A549 (cell line): ENCODE data around the gene CBY2. TPM values are rescaled to one million over a fixed set of nuclear protein-coding genes. Genes with fewer than 3 reads are reported as not detected.

Experiments
- ATAC-seq, 2 experiments: fragments of 200-7000 bp in 1 of 2; fragments of >200 bp in 1 of 2; cut with Nextera tagmentation in 1 of 2; cut with Tn5 transposase in 1 of 2; 3 replicates each; pipeline versions ENCODE4 v1.8.0 to v1.9.1; 2018 to 2020; ENCODE audit warnings: mild to moderate bottlenecking in 1 of 2, moderate library complexity in 1 of 2
- CTCF ChIA-PET: fragments of 300-600 bp; sonication (Branson Sonifier 250); formaldehyde crosslinking; extraction: SDS; loops from one replicate; lab custom pipeline; 2021; ENCODE audit warnings: antibody characterized with exemption, inconsistent platforms; lab: Yijun Ruan, JAX
- POLR2A ChIA-PET: fragments of 350-600 bp; formaldehyde crosslinking; extraction: SDS; loops from one replicate; lab custom pipeline; 2021; ENCODE audit warnings: antibody characterized with exemption, inconsistent platforms; lab: Yijun Ruan, JAX
- DNase-seq, 2 experiments: peaks; one replicate each; pipeline versions ENCODE4 v3.0.0 to v3.0.0-alpha.2; 2011 to 2016; ENCODE audit warnings: low read depth in 1 of 2, low spot score in 1 of 2
- FAIRE-seq: peaks from 2 replicates; lab custom pipeline; 2011; peaks lifted over from hg19 to GRCh38; lab: Jason Lieb, UNC
- H3K27ac ChIP-seq, 2 experiments: fragments of >200 bp; sonication (Bioruptor Twin); formaldehyde crosslinking; 3 replicates each; pipeline ENCODE4 v1.5.1; 2016 to 2017
- H3K4me1 ChIP-seq: fragments of >200 bp; sonication (Bioruptor Twin); formaldehyde crosslinking; 3 replicates; pipeline ENCODE4 v1.6.1; 2016
- H3K4me2 ChIP-seq: fragments of >200 bp; sonication (Bioruptor Twin); formaldehyde crosslinking; 3 replicates; pipeline ENCODE4 v1.6.1; 2016
- H3K4me3 ChIP-seq: fragments of >200 bp; sonication (Bioruptor Twin); formaldehyde crosslinking; 3 replicates; pipeline ENCODE4 v1.5.1; 2016
- H3K9me3 ChIP-seq: fragments of >200 bp; sonication (Bioruptor Twin); formaldehyde crosslinking; 3 replicates; pipeline ENCODE4 v1.6.1; 2016
- ATOH8 ChIP-seq: fragments of 250-450 bp; sonication (Bioruptor Pico); IDR thresholded peaks from 2 replicates; pipeline ENCODE4 v1.5.0; 2020; ENCODE audit warnings: low read depth, mild to moderate bottlenecking, moderate library complexity
- BHLHE40 ChIP-seq: IDR thresholded peaks from 2 replicates; pipeline ENCODE4 v1.6.1; 2012; ENCODE audit warnings: low read depth, low read length, inconsistent platforms
- CBX2 ChIP-seq: fragments of 200-600 bp; sonication (generic); IDR thresholded peaks from 2 replicates; pipeline ENCODE4 v1.6.1; 2016; ENCODE audit warnings: low read depth, mild to moderate bottlenecking, borderline replicate concordance
- CEBPB ChIP-seq, 2 experiments: fragments of >200 bp in 1 of 2; sonication (Bioruptor Twin) in 1 of 2; formaldehyde crosslinking in 1 of 2; IDR thresholded peaks; 2 replicates each; pipeline ENCODE4 v1.6.1; 2012 to 2016
- CTCF ChIP-seq: fragments of >200 bp; sonication (Bioruptor Twin); formaldehyde crosslinking; IDR thresholded peaks from 3 replicates; pipeline ENCODE4 v1.5.1; 2016
- E2F6 ChIP-seq: IDR thresholded peaks from 2 replicates; pipeline ENCODE4 v1.6.1; 2012; ENCODE audit warnings: low read depth, borderline replicate concordance
- EHF ChIP-seq: fragments of 250-450 bp; sonication (Bioruptor Pico); IDR thresholded peaks from 2 replicates; pipeline ENCODE4 v1.5.0; 2020; ENCODE audit warnings: mild to moderate bottlenecking
- ELK1 ChIP-seq: fragments of 150-350 bp; IDR thresholded peaks from 2 replicates; pipeline ENCODE4 v1.6.1; 2014; ENCODE audit warnings: low read depth, mild to moderate bottlenecking, low read length
- EP300 ChIP-seq, 2 experiments: fragments of >200 bp; sonication (Bioruptor Twin); formaldehyde crosslinking; IDR thresholded peaks; 2 replicates in 1 of 2; 3 replicates in 1 of 2; pipeline ENCODE4 v1.6.1; 2016 to 2017
- ESRRA ChIP-seq: fragments of 150-350 bp; IDR thresholded peaks from 2 replicates; pipeline ENCODE4 v1.6.1; 2014; ENCODE audit warnings: mild to moderate bottlenecking, low read length, borderline replicate concordance
- FOXS1 ChIP-seq: fragments of 250-450 bp; sonication (Bioruptor Pico); IDR thresholded peaks from 2 replicates; pipeline ENCODE4 v1.5.0; 2020; ENCODE audit warnings: mild to moderate bottlenecking, moderate library complexity
- GATA3 ChIP-seq: IDR thresholded peaks from 2 replicates; pipeline ENCODE4 v1.6.1; 2012; ENCODE audit warnings: borderline replicate concordance
- HDAC2 ChIP-seq: fragments of 200-600 bp; sonication (generic); IDR thresholded peaks from 2 replicates; pipeline ENCODE4 v1.6.1; 2016
- HMGXB4 ChIP-seq: fragments of 250-450 bp; sonication (Bioruptor Pico); IDR thresholded peaks from 2 replicates; pipeline ENCODE4 v1.5.0; 2021; ENCODE audit warnings: mild to moderate bottlenecking, moderate library complexity, borderline replicate concordance
- KDM5A ChIP-seq: fragments of 200-600 bp; sonication (generic); IDR thresholded peaks from 2 replicates; pipeline ENCODE4 v1.6.1; 2016; ENCODE audit warnings: antibody characterized with exemption, mild to moderate bottlenecking
- MAFK ChIP-seq: fragments of 450-650 bp; IDR thresholded peaks from 2 replicates; pipeline ENCODE4 v1.6.1; 2014; ENCODE audit not compliant: partially characterized antibody
- MAZ ChIP-seq: fragments of 150-350 bp; IDR thresholded peaks from 2 replicates; pipeline ENCODE4 v1.6.1; 2014; ENCODE audit warnings: antibody characterized with exemption, low read depth, low read length, borderline replicate concordance
- MYC ChIP-seq: IDR thresholded peaks from 2 replicates; pipeline ENCODE4 v1.6.1; 2012; ENCODE audit warnings: mild to moderate bottlenecking, inconsistent platforms, low read length, improper control_type of control experiment, borderline replicate concordance
- NPAS2 ChIP-seq: fragments of 250-450 bp; sonication (Bioruptor Pico); IDR thresholded peaks from 2 replicates; pipeline ENCODE4 v1.8.0; 2022; ENCODE audit warnings: mild to moderate bottlenecking, moderate library complexity, borderline replicate concordance
- RCOR1 ChIP-seq: fragments of 150-350 bp; IDR thresholded peaks from 2 replicates; pipeline ENCODE4 v1.6.1; 2014; ENCODE audit warnings: antibody characterized with exemption, low read length, low read depth
- REST ChIP-seq: fragments of 200-600 bp; sonication (generic); IDR thresholded peaks from 2 replicates; pipeline ENCODE4 v1.6.1; 2016; ENCODE audit warnings: antibody characterized with exemption, mild to moderate bottlenecking, moderate library complexity
- RFX5 ChIP-seq: fragments of 450-650 bp; IDR thresholded peaks from 2 replicates; pipeline ENCODE4 v1.7.1; 2014; ENCODE audit warnings: antibody characterized with exemption, mild to moderate bottlenecking, moderate library complexity
- USF2 ChIP-seq: fragments of 450-650 bp; IDR thresholded peaks from 2 replicates; pipeline ENCODE4 v1.6.1; 2014; ENCODE audit warnings: antibody characterized with exemption
- ZFP36 ChIP-seq: fragments of 450-650 bp; IDR thresholded peaks from 2 replicates; pipeline ENCODE4 v1.6.1; 2014; ENCODE audit warnings: borderline replicate concordance; ENCODE audit not compliant: partially characterized antibody
- ZSCAN20 ChIP-seq: fragments of 250-450 bp; sonication (Bioruptor Pico); IDR thresholded peaks from 2 replicates; pipeline ENCODE4 v1.8.0; 2022; ENCODE audit warnings: mild to moderate bottlenecking, moderate library complexity
- WGBS: methylation state at CpG from one replicate; pipeline ENCODE4 v1.1.6; 2017; ENCODE audit errors: missing lambda C conversion rate; 5-methylcytosine and 5-hydroxymethylcytosine counted together
- polyA plus RNA-seq, 4 experiments: library from polyadenylated mRNA; depleted of rRNA in 3 of 4; stranded (reverse); fragments of >200 nt; fragmentation: RNase III in 1 of 4; extraction: RNeasy Plus Mini Kit Qiagen cat#74134 plus additional on column Dnase treatment in 1 of 4; gene quantifications; 2 replicates in 3 of 4; 3 replicates in 1 of 4; pipeline ENCODE4 v1.2.3, GENCODE V29; 2011 to 2017

CBY2 gene
- polyA plus RNA-seq, 2 of the 4 experiments (the other 2 are of a cell fraction), result 0.28 TPM; not detected in 1

- ChIA-PET CTCF (no interaction called here), POLR2A (no interaction called here)
- H3K4me1 ChIP-seq, result no peaks in the 10 kb centered on the region
- H3K9me3 ChIP-seq, result no peaks in the 10 kb centered on the region
- ATAC-seq (peak in 1 of 2 experiments; percentile 43; a peak in 1 of 6 replicates), DNase-seq (no peak), FAIRE-seq (no peak)
- H3K4me3 ChIP-seq, result no peak overlapping the region
- H3K4me2 ChIP-seq, result no peak overlapping the region
- WGBS, result 18% methylated on average over 4 of the region's 4 CpGs
- TF ChIP-seq ATOH8 (no peak), RCOR1 (no peak), ELK1 (no peak), ESRRA (no peak), EP300 (IDR thresholded peaks at IDR 0.05) (no peak), ZFP36 (no peak), REST (no peak), CTCF (no peak), HDAC2 (no peak), RFX5 (no peak), MYC (no peak)
- H3K27ac ChIP-seq, result no peak overlapping the region
Observed at GRCh38 chr13:45700971-45701900, 884 bp upstream of the CBY2 start.

- FAIRE-seq (no peak), DNase-seq (no peak), ATAC-seq (no peak)
- ChIA-PET POLR2A (no interaction called here), CTCF (no interaction called here)
- Histone ChIP-seq H3K4me3 (no peak overlapping the region), H3K4me2 (no peak overlapping the region), H3K27ac (no peak overlapping the region), H3K9me3 (no peaks in the 10 kb centered on the region), H3K4me1 (no peaks in the 10 kb centered on the region)
- 8% methylated on average over 3 of the region's 3 CpGs for WGBS
- no peak for TF ChIP-seq KDM5A
- TF ChIP-seq NPAS2 (CRISPR knock-in tag), result no peak
- TF ChIP-seq CBX2, result no peak
- TF ChIP-seq E2F6, result no peak
- TF ChIP-seq HMGXB4 (CRISPR knock-in tag), result no peak
- no peak for TF ChIP-seq MAFK
- no peak for TF ChIP-seq MAZ
- TF ChIP-seq CEBPB (IDR thresholded peaks at IDR 0.05), result no peak
- no peak for TF ChIP-seq GATA3
- TF ChIP-seq EHF (CRISPR knock-in tag), result no peak
- TF ChIP-seq ZSCAN20 (CRISPR knock-in tag), result no peak
- TF ChIP-seq ESRRA, result no peak
- TF ChIP-seq USF2, result no peak
- no peak for TF ChIP-seq BHLHE40
- TF ChIP-seq FOXS1, result no peak
Observed at GRCh38 chr13:45702869-45703391, 810 bp downstream of the CBY2 start.
